ENCODE results near the gene SEMA7A. TPM values are rescaled to one million over a fixed set of nuclear protein-coding genes. Genes with fewer than 3 reads are reported as not detected.

Gene SEMA7A
- polyA plus RNA-seq, 1 experiment, result 22.7 TPM

DNA sequence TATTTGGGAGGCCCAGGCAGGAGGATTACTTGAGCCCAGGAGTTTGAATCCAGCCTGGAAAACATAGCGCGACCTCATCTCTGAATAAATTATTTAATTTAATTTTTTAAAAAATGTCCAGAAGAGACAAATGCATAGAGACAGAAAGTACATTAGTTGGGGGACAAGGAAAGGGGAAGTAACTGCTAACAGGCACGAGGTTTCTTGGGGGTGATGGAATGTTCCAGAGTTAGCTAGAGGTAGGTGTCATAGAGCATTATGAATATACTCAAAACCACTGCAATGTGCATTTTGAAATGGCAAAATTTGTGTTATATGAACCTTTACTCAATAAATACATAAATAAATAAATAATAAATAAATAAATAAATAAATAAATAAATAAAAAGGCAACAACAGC lies 34.7 kb downstream of the SEMA7A start:
- Histone ChIP-seq H3K36me3 (ENCODE audit: control insufficient read depth, insufficient read depth, low read length) (no peaks in the 10 kb centered on the region), H3K4me3 (ENCODE audit: low read depth, low read length) (no peak overlapping the region), H3K27me3 (ENCODE audit: control insufficient read depth, insufficient read depth, low read length) (no peaks in the 10 kb centered on the region)
- POLR2A ChIA-PET, result no interaction called here
- TF ChIP-seq, protein P1, sequence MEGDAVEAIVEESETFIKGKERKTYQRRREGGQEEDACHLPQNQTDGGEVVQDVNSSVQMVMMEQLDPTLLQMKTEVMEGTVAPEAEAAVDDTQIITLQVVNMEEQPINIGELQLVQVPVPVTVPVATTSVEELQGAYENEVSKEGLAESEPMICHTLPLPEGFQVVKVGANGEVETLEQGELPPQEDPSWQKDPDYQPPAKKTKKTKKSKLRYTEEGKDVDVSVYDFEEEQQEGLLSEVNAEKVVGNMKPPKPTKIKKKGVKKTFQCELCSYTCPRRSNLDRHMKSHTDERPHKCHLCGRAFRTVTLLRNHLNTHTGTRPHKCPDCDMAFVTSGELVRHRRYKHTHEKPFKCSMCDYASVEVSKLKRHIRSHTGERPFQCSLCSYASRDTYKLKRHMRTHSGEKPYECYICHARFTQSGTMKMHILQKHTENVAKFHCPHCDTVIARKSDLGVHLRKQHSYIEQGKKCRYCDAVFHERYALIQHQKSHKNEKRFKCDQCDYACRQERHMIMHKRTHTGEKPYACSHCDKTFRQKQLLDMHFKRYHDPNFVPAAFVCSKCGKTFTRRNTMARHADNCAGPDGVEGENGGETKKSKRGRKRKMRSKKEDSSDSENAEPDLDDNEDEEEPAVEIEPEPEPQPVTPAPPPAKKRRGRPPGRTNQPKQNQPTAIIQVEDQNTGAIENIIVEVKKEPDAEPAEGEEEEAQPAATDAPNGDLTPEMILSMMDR (IDR thresholded peaks at IDR 0.05; ENCODE audit: insufficient read depth, low read depth, low read length), result no peak
- no peak for DNase-seq (ENCODE audit: low read depth)
- CTCF ChIA-PET, result no interaction called here

DNA sequence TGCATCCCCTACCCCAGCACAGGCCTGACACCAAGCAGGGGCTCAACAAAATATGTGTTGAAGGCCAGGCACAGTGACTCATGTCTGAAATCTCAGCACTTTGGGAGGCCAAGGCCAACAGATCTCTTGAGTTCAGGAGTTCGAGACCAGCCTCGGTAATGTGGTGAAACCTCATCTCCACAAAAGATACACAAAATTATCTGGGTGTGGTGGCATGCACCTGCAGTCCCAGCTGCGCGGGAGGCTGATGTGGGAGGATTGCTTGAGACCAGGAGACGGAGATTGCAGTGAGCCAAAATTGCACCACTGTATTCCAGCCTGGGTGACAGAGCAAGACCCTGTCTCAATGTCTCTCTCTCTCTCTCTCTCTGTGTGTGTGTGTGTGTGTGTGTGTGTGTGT lies 35.6 kb downstream of the SEMA7A start:
- TF ChIP-seq, protein P1 (IDR thresholded peaks at IDR 0.05; ENCODE audit: insufficient read depth, low read depth, low read length), result no peak
- POLR2A ChIA-PET, result no interaction called here
- Histone ChIP-seq H3K27me3 (ENCODE audit: control insufficient read depth, insufficient read depth, low read length) (no peaks in the 10 kb centered on the region), H3K36me3 (ENCODE audit: control insufficient read depth, insufficient read depth, low read length) (no peaks in the 10 kb centered on the region), H3K4me3 (ENCODE audit: low read depth, low read length) (no peak overlapping the region)
- no peak for DNase-seq (ENCODE audit: low read depth)
- CTCF ChIA-PET, result no interaction called here

DNA sequence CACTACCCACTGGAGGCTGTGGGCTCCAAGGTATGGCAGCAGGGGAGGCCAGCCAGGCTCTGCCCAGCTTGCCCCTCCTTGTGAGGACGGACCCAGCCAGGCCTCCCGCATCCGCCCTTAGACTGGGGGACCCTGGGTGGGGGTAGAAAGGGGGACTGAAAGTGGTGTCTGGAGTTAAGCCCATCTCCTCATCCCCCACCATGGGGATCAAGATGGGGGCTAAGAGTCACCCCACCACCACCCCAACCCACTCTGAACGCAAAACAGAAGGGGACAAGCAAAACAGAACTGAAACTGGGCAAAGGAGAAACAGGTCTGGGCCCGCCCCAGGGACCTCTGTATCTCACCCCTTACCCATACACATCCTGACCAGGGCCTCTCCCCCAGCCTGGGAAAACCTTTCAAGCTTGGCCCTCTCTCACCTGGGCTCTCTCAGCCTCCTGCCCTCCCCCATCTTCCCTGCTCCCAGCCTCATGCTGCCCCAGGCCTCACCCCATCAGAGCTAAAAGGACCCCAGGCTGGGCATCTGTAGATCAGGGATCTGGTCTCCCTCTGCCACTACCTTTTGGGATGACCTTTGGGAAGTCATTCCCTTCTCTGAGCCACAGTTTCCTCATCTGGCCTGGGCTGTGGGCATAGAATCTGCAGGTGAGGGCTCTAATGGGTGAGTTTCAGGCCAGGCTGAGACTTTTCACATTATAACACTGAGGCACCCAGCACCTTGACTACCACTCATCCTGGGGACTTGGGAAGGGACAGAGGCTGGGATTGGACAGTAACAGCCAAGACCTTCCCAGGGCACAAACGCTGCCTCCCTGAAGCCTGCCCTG lies 36.3 kb downstream of the SEMA7A start:
- H3K36me3 ChIP-seq (ENCODE audit: control insufficient read depth, insufficient read depth, low read length), result no peaks in the 10 kb centered on the region
- ChIA-PET POLR2A (no interaction called here), CTCF (interaction anchor here (0.6 to 0.9 kb wide), 2 partner anchors 15 to 355 kb away, joined by 3 read pairs; no protein-coding TSS in a partner anchor)
- no peak overlapping the region for H3K4me3 ChIP-seq (ENCODE audit: low read depth, low read length)
- TF ChIP-seq, protein P1 (IDR thresholded peaks at IDR 0.05; ENCODE audit: insufficient read depth, low read depth, low read length), result no peak
- H3K27me3 ChIP-seq (ENCODE audit: control insufficient read depth, insufficient read depth, low read length), result no peaks in the 10 kb centered on the region
- DNase-seq (ENCODE audit: low read depth), result no peak

DNA sequence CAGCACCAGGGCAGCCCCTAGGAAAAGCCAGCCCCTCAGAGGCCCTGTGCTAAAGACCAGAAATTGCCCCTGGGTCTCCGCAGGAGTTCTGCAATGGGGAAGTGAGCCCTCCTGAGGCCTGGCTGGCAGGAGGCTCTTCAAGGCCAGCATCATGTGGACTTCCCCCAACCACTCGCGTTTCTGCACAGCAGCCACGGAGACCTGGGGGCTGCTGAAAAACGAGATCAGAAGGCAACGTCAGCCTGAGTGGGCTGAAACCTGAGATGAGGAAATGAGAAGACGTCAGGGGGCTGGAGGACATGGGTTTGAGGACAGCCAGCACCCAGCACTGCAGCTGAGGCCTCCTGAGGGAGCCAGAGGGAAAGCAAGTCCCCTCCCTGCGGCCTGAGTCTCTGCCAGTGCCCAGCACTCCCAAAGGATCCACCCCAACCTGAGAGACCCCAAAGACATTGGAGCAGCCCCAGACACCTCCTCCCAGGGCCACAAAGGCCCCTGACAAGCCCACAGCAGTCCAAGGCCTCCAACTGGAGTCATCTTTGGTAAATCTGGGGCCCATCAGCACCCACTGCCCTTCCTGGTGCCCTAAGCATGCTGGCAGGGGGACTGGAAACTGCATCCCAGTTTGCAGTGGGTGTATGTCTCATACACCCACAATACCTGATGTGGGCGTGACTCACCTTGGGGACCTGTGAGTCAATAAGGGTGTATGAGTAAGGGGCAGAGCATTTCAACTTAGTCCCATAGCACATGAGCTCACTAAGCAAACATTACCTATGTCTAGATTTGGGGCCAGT lies 37.1 kb downstream of the SEMA7A start:
- no peak for DNase-seq (ENCODE audit: low read depth)
- Histone ChIP-seq H3K4me3 (ENCODE audit: low read depth, low read length) (no peak overlapping the region), H3K27me3 (ENCODE audit: control insufficient read depth, insufficient read depth, low read length) (no peaks in the 10 kb centered on the region), H3K36me3 (ENCODE audit: control insufficient read depth, insufficient read depth, low read length) (no peaks in the 10 kb centered on the region)
- ChIA-PET POLR2A (no interaction called here), CTCF (interaction anchor here (0.6 to 2.3 kb wide), 5 partner anchors 11 to 356 kb away, joined by 3 to 12 read pairs (median 4); no protein-coding TSS in a partner anchor)
- TF ChIP-seq, protein P1 (IDR thresholded peaks at IDR 0.05; ENCODE audit: insufficient read depth, low read depth, low read length), result no peak

DNA sequence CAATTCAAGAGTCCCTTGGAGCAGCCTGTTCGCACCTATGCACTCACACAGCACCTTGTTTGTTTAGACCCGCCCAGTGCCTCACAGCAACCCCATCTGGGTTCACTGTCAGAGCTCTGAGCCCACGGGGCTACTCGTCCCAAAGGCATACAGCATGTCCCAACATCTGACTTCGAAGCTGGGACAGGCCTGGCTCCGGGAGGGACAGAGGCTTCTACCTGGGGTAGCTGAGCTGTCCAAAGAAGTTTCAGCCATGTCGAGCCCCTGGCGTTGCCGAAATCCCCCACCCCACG lies 37.7 kb downstream of the SEMA7A start:
- CTCF ChIA-PET, result interaction anchor here (0.6 to 2.3 kb wide), 3 partner anchors 11 to 14 kb away, joined by 4 to 12 read pairs (median 6); no protein-coding TSS in a partner anchor
- H3K36me3 ChIP-seq (ENCODE audit: control insufficient read depth, insufficient read depth, low read length), result no peaks in the 10 kb centered on the region
- POLR2A ChIA-PET, result no interaction called here

More for the DNA sequence above, 37.7 kb downstream of the SEMA7A start:
- no peaks in the 10 kb centered on the region for H3K27me3 ChIP-seq (ENCODE audit: control insufficient read depth, insufficient read depth, low read length)
- DNase-seq (ENCODE audit: low read depth), result no peak
- no peak overlapping the region for H3K4me3 ChIP-seq (ENCODE audit: low read depth, low read length)
- TF ChIP-seq, protein P1 (IDR thresholded peaks at IDR 0.05; ENCODE audit: insufficient read depth, low read depth, low read length), result no peak
